Thyroid gland (tissue), 4 donors: ENCODE data around the gene GALNT18.

Source experiments
- POLR2A ChIP-seq, 2 donors: fragments of 450-650 bp; IDR thresholded peaks; one replicate each; pipeline ENCODE4 v1.6.1; 2017; ENCODE audit warnings: antibody characterized with exemption in 2 of 2, mild to moderate bottlenecking in 2 of 2, moderate library complexity in 1 of 2
- TF ChIP-seq, protein P1 (sequence below), 6 experiments: fragments of 200-600 bp in 3 of 6; fragments of 450-650 bp in 3 of 6; sonication (generic) in 3 of 6; IDR thresholded peaks; one replicate each; pipeline ENCODE4 v1.5.1; 2016 to 2019; ENCODE audit warnings: antibody characterized with exemption in 6 of 6, mild to moderate bottlenecking in 2 of 6, inconsistent platforms in 1 of 6, moderate library complexity in 1 of 6

DNA sequence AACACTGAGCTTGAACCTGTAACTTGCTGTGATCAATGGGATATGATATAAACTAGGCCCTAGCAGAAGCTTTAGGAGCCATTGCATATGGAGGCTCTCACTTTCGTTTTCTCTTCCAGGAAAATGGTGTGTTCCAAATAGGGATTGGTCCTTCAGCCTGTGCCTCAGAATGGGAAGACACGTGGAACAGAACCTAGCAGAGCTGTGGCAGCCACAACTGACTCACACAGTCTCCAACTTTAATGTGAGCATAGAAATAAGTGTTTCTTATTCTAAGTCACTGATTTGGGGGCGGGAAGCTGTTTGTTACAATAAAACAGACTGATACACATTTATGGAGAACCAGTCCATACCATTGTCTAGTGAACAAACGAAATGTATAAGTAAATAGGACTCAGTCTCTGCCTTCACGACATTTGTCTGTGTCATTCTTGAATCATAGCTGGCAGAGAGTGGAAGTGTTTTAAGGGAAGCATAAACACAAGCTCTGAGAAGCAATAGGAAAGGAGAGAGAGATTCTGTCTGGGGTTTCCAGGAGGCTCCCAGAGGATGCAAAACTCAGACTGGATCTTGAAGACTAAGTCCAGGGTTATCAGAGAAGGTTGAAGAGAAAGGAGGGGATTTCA is 97.3 kb downstream of the GALNT18 start:
- TF ChIP-seq, protein P1, sequence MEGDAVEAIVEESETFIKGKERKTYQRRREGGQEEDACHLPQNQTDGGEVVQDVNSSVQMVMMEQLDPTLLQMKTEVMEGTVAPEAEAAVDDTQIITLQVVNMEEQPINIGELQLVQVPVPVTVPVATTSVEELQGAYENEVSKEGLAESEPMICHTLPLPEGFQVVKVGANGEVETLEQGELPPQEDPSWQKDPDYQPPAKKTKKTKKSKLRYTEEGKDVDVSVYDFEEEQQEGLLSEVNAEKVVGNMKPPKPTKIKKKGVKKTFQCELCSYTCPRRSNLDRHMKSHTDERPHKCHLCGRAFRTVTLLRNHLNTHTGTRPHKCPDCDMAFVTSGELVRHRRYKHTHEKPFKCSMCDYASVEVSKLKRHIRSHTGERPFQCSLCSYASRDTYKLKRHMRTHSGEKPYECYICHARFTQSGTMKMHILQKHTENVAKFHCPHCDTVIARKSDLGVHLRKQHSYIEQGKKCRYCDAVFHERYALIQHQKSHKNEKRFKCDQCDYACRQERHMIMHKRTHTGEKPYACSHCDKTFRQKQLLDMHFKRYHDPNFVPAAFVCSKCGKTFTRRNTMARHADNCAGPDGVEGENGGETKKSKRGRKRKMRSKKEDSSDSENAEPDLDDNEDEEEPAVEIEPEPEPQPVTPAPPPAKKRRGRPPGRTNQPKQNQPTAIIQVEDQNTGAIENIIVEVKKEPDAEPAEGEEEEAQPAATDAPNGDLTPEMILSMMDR (IDR thresholded peaks at IDR 0.05): no peak
- no peak for TF ChIP-seq POLR2A (IDR thresholded peaks at IDR 0.05)
